Measurements from ENCODE around the gene RHOU.
"Not testable (repeated sequence)": the region's sequence is repeated elsewhere in the genome, so short reads cannot be mapped to it uniquely, and the experiment has no call there.

The RHOU gene

DNA sequence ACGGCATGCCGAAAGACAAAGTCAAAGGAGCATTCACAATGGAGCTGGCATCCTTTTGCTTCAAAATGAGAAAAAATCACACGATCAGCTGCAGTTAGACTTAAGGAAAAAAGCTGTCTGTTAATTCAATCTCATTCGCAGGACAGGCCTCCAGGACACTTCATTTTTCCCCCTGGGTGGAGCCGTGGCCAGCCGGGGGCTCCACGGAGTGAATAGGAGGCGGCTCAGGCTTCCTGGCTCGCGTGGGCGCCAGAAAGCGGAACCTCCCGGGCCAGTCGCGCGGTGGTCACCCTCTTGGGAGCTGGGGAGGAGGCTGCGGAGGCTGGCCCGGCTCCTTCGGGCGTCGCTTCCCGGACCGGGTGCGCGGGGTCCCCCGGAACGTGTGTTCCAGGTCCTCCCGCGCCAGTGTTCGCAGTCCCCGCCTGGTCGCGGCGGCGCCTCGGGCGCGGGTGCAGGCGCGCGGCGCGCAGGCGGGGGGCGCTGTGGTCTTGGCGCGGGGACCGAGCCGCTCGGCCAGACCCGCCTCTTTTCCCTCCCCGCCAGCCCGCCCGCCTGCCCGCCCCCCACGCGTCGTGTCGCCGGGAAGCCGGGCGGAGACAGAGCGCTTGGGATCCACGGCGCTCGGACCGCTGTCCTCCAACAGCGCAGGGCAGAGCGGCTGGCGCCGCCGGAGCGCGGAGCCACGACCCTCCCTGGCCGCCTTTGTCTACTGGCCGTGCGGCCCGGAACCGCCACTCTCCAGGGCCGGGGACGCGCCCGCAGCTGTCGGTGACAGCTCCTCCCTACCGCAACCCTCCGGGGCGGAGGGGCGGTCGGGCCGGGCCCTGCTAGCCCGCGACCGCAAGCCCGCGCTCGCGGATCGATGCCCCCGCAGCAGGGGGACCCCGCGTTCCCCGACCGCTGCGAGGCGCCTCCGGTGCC, at the start of gene RHOU:
Gene RHOU (plus strand): TSS at position 599 of the 921 bp plus-strand sequence. CDS start 264 bp downstream, at position 863.
- DNase-seq: no peak

- DNase-seq: no peak
Measured at GRCh38 chr1:228687587-228687986, 47.7 kb upstream of the RHOU start.

DNA sequence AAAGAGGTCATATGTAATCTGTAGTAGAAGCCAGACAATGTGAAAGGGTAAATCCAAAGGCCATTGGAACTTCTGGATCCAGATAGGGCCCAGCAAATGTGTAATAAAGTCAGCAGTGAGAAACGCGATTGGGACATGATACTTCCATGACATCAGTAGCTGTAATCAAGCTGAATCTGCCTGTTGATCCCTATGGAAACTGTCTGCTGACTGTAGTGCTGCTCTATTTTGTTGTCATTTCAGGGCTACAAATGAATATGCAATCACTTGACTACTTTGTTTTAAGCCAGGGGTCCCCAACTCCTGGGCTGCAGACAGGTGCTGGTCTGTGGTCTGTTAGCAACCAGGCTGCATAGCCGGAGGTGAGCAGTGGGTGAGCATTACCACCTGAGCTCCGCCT, 46.0 kb upstream of the RHOU start:
- DNase-seq: no peak

DNA sequence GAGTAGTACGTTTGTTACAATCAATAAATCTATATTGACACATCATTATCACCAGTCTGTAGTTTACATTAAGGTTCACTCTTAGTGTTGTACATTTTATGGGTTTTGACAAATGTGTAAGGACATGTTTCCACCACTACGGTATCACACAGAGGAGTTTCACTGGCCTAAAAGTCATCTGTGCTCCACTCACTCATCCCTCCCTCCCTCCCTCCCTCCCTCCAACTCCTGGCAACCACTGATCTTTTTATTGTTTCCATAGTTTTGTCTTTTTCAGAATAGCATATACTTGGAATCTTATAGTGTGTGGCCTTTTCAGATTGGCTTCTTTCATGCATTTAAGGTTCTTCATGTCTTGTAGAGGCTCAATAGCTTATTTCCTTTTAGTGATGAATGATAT, 44.1 kb upstream of the RHOU start:
- no peak for DNase-seq

GRCh38 chr1:228691926-228692325, 43.4 kb upstream of the RHOU start:
- no peak for DNase-seq

GRCh38 chr1:228694447-228694846, 40.8 kb upstream of the RHOU start:
- DNase-seq: not testable (repeated sequence)

GRCh38 chr1:228695015-228695955, 40.0 kb upstream of the RHOU start:
- DNase-seq: no peak

DNA sequence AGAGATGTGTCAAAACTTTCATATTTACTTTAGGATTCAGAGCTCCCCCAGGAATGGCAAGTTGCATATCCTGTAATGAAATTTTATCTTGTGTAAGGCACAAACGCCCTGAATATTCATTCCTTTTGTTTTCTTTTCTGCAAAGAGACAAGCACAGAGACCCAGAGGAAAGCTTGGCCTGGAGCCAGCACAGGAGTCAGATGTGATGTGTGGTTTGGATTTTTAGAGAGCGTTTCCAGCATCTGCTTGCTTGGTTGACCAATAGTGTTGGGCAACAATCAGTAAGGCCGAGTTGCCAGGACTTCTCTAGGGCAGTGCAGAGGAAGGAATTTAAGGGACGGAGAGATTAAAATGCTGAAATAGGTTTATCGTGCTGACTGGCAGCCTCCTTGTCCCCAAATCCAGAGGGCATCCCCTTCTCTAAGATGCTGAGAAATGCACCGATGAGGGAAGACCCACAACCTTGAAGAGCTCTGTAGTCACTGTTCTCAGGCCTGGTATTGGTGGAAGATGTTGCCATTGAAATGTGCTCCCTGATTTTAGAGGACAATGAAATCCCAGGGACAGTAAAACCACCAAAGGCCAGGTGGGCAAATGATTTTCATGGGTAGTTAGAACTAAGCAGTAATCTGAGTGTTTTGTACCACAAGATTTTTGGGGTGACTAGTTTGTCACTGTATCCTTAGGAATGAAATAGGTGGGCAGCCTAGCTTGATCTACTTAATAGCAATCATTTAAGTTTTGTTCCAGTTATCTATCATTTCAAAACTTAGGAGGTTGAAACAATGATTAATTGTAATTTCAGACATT, 37.9 kb upstream of the RHOU start:
- no peak for DNase-seq

DNA sequence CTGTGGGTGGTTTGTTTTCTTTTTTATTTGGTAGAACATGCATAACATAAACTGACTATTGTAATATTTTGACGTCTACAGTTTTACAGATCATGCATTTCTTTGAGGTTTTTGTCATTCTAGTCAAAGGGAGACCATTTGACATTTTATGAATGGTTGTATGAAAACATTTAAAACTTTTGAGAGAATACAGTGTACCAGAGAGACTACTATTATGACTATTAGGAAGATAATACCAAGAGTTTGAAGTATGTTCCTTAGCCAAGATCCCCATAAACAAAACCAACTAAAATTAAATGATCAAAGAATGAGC, 37.3 kb upstream of the RHOU start:
- no peak for DNase-seq

- DNase-seq: no peak
Measured at GRCh38 chr1:228702433-228702832, 32.8 kb upstream of the RHOU start.

DNA sequence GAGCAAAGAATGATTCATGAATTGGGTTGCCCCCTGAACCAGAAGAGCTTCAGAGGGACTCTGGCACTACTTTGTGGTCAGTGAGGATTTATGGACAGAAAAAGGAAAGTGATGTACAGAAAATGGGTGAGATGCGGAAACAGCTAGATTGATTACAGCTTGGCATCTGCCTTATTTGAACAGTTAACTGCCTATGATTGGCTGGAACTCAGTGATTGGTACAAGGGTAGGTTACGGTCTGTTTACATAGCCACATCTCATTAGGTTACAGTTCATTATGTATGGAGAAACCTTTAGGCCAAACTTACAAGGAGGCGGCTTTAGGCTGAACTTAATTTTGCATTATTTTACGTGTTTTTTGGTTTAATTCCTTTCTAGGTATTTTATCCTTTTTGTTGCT, 29.0 kb upstream of the RHOU start:
- no peak for DNase-seq

- DNase-seq: no peak
Measured at GRCh38 chr1:228717081-228717480, 18.2 kb upstream of the RHOU start.

DNA sequence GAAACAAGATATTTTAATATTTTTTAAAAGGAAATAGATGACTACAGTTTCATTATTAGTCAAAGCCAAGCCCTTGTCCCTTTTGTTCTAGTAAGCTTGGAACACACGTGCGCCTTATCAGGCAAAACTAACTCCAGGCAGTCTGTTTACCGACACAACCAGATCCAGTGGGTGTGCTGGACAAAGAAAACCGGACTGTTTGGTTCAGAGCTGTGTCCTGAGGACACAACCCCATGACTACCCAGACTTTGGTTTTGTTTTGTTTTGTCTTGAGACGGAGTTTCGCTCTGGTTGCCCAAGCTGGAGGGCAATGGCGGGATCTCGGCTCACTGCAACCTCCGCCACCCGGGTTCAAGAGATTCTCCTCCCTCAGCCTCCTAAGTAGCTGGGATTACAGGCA, 13.9 kb upstream of the RHOU start:
- no peak for DNase-seq

DNA sequence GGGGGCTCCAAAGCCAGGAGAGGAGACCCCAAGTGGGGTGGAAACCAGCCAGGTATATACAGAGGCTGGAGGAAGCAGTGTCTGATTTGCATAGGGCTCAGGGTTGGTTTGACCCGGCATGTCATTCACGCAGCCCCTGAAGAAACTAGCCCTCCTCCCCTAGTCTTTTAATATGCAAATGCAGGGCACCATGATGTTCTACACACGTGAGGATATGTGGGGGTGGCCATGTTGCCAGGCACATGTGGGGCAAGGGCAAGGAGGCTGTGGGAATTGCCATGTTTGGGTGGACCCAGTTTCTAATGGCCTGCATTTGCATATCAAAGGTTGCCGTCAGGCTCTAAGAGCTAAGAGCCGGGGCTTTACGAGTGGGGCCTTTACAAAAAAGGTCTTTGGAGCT, 12.0 kb upstream of the RHOU start:
- DNase-seq: no peak

- DNase-seq: no peak
Measured at GRCh38 chr1:228723921-228724320, 11.4 kb upstream of the RHOU start.

- DNase-seq: no peak
Measured at GRCh38 chr1:228725178-228725577, 10.1 kb upstream of the RHOU start.

GRCh38 chr1:228727681-228728171, 7.6 kb upstream of the RHOU start:
- DNase-seq: no peak

GRCh38 chr1:228732426-228732825, 2.9 kb upstream of the RHOU start:
- no peak for DNase-seq

DNA sequence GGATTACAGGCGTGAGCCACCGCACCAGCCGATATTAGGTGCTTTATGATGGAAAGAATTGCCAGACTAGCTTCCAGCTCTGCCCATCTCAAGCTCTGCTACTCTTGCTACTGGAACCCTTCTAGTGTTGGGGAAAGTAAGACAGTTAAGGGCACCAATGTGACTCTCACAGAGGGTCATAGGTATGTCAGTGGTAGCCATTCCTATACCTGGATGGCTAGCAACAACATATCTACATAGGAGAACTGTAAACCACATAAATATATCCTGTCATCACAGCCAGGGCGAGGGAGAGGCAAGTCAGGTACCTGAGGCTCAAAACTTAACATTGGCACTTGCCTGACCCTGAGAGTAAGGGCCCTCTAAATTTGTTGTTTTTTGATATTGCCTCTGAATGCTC, 1.7 kb upstream of the RHOU start:
- no peak for DNase-seq

- no peak for DNase-seq
Measured at GRCh38 chr1:228735871-228736586, 750 bp downstream of the RHOU start.

DNA sequence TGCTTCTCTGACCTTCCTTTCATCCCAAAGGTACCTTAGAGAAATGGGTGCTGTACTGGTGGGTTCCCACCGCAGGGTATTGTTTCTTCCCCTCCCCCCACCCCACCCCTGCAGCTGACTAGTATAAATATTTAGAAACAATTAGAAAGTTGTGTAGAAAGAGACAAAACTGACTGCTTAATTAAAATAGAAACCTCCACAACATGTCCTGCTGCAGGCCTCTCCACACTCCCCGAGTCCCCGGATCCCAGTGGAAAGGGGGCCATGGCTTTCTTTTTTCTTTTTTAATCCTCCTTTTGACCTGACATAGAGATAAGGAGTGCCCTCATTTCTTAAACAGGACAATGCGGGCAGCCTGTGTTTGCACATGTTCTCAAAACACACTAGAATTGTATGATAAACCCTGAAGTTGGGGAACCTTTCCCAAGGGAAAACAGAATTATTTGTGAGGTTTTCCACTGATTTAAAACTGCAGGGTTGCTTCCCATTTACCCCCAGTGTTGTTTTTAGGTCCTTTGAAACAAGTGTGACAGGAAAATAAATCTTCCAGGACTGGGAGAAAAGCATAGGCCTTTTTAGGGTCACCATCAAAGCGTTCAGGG, 1.7 kb downstream of the RHOU start:
- no peak for DNase-seq

DNA sequence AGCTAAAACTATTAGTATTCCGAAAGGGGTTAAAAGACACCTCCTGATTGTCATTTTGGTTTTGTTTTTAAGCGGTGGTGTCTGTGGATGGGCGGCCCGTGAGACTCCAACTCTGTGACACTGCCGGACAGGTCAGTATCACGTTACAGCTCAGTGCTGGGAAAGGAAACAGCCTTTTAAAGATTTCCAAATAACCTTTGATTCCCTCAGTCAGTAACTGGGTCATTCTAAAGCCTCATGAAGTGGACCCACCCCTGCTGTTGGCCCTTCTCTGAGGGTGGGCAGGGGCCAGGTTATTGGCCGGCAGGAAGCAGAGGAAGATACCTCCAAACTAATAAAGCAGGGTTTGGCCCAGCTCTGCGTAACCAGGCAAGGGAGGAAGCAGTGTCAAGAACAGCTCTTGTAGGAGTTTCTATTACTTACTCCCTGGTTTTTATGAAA, 2.3 kb downstream of the RHOU start:
- DNase-seq: no peak

All from NCI-H187 treated with DMSO at 0.1 percent for 48 hours (cell line).